ENCODE measurements around the gene MERTK. TPM values are rescaled to one million over a fixed set of nuclear protein-coding genes. Genes with fewer than 3 reads are reported as not detected.
"Not testable (repeated sequence)": the region's sequence is repeated elsewhere in the genome, so short reads cannot be mapped to it uniquely, and the experiment has no call there.

MERTK gene
- total RNA-seq, 2 experiments from 2014 or later = 0.08 to 0.19 TPM

GRCh38 chr2:111910609-111911277 is 12.3 kb downstream of the MERTK start:
- Mint-ChIP-seq H3K4me3 (no peak overlapping the region), H3K27me3 (no peaks in the 10 kb centered on the region), H3K4me1 (ENCODE audit: low read depth) (peaks cover 12% of the 10 kb centered on the region), H3K27ac (no peak overlapping the region), H3K36me3 (ENCODE audit: low read depth) (no peaks in the 10 kb centered on the region), H3K9me3 (no peaks in the 10 kb centered on the region)
- H3K27me3 ChIP-seq (ENCODE audit: control insufficient read depth in 1 of 2, insufficient read depth in 2 of 2, low read length in 2 of 2) = no peaks in the 10 kb centered on the region
- TF ChIP-seq, protein P1, sequence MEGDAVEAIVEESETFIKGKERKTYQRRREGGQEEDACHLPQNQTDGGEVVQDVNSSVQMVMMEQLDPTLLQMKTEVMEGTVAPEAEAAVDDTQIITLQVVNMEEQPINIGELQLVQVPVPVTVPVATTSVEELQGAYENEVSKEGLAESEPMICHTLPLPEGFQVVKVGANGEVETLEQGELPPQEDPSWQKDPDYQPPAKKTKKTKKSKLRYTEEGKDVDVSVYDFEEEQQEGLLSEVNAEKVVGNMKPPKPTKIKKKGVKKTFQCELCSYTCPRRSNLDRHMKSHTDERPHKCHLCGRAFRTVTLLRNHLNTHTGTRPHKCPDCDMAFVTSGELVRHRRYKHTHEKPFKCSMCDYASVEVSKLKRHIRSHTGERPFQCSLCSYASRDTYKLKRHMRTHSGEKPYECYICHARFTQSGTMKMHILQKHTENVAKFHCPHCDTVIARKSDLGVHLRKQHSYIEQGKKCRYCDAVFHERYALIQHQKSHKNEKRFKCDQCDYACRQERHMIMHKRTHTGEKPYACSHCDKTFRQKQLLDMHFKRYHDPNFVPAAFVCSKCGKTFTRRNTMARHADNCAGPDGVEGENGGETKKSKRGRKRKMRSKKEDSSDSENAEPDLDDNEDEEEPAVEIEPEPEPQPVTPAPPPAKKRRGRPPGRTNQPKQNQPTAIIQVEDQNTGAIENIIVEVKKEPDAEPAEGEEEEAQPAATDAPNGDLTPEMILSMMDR (IDR thresholded peaks at IDR 0.05) = no peak
- ATAC-seq (ENCODE audit: poor library complexity) = no peak
- H3K4me1 ChIP-seq (ENCODE audit: insufficient read depth, low read length) = no peaks in the 10 kb centered on the region
- intact Hi-C loops (cut with DNase I, micrococcal nuclease) = no loop called here
- no peak for DNase-seq
- CTCF ChIA-PET = interaction anchor here (1.2 kb wide), 1 partner anchor 23 kb away, joined by 3 read pairs; no protein-coding TSS in a partner anchor
- no peak overlapping the region for H3K4me3 ChIP-seq (ENCODE audit: low read length)
- no peak overlapping the region for H3K27ac ChIP-seq (ENCODE audit: low read depth in 1 of 2, low read length in 2 of 2)
- POLR2A ChIA-PET = no interaction called here
- H3K36me3 ChIP-seq (ENCODE audit: insufficient read depth, low read length) = no peaks in the 10 kb centered on the region
- no peaks in the 10 kb centered on the region for H3K9me3 ChIP-seq (ENCODE audit: control insufficient read depth in 1 of 2, insufficient read depth in 1 of 2, low read length in 2 of 2)

DNA sequence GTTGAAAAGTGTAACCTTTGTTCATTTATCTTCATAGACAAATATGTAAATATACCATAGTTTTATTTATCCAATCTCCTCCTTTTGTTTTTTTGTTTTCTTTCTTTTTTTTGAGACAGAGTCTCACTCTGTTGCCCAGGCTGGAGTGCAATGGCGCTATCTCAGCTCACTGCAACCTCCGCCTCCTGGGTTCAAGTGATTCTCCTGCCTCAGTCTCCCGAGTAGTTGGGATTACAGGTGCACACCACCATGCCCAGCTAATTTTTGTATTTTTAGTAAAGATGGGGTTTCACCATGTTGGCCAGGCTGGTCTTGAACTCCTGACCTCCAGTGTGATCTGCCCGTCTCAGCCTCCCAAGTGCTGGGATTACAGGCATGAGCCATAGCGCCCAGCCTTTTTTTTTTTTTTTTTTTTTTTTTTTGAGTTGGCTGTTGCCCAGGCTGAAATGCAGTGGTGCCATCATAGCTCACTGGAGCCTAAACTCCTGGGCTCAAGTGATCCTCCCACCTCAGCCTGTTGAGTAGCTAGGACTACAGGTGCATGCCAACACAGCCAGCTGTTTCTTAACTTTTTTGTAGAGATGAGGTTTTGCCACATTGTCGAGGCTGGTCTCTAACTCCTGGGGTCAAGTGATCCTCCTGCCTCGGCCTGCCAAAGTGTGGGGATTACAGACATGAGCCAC is 13.0 kb downstream of the MERTK start:
- ATAC-seq (ENCODE audit: poor library complexity); intact Hi-C loops (cut with DNase I, micrococcal nuclease); POLR2A ChIA-PET: not testable (repeated sequence)

GRCh38 chr2:111912547-111912946 is 14.1 kb downstream of the MERTK start:
- Histone ChIP-seq H3K9me3 (ENCODE audit: control insufficient read depth in 1 of 2, insufficient read depth in 1 of 2, low read length in 2 of 2) (no peaks in the 10 kb centered on the region), H3K4me1 (ENCODE audit: insufficient read depth, low read length) (no peaks in the 10 kb centered on the region), H3K36me3 (ENCODE audit: insufficient read depth, low read length) (no peaks in the 10 kb centered on the region), H3K27me3 (ENCODE audit: control insufficient read depth in 1 of 2, insufficient read depth in 2 of 2, low read length in 2 of 2) (no peaks in the 10 kb centered on the region), H3K4me3 (ENCODE audit: low read length) (no peak overlapping the region), H3K27ac (ENCODE audit: low read depth in 1 of 2, low read length in 2 of 2) (no peak overlapping the region)
- Mint-ChIP-seq H3K27ac (no peak overlapping the region), H3K4me1 (ENCODE audit: low read depth) (no peaks in the 10 kb centered on the region), H3K27me3 (no peaks in the 10 kb centered on the region), H3K36me3 (ENCODE audit: low read depth) (no peaks in the 10 kb centered on the region), H3K9me3 (no peaks in the 10 kb centered on the region), H3K4me3 (no peak overlapping the region)
- ChIA-PET CTCF (no interaction called here), POLR2A (no interaction called here)
- TF ChIP-seq, protein P1 (IDR thresholded peaks at IDR 0.05) = no peak
- DNase-seq (no peak), ATAC-seq (ENCODE audit: poor library complexity) (no peak)
- intact Hi-C loops (cut with DNase I, micrococcal nuclease) = no loop called here

More for the DNA sequence above, 13.0 kb downstream of the MERTK start:
- H3K27me3 ChIP-seq (ENCODE audit: control insufficient read depth in 1 of 2, insufficient read depth in 2 of 2, low read length in 2 of 2); DNase-seq; H3K27ac Mint-ChIP-seq; H3K4me1 Mint-ChIP-seq (ENCODE audit: low read depth); H3K9me3 ChIP-seq (ENCODE audit: control insufficient read depth in 1 of 2, insufficient read depth in 1 of 2, low read length in 2 of 2); H3K4me3 Mint-ChIP-seq; H3K4me3 ChIP-seq (ENCODE audit: low read length); H3K4me1 ChIP-seq (ENCODE audit: insufficient read depth, low read length); H3K36me3 ChIP-seq (ENCODE audit: insufficient read depth, low read length); H3K9me3 Mint-ChIP-seq; H3K36me3 Mint-ChIP-seq (ENCODE audit: low read depth); H3K27ac ChIP-seq (ENCODE audit: low read depth in 1 of 2, low read length in 2 of 2); H3K27me3 Mint-ChIP-seq: not testable (repeated sequence)
- CTCF ChIA-PET = interaction anchor here (1.2 kb wide), 1 partner anchor 24 kb away, joined by 3 read pairs; no protein-coding TSS in a partner anchor

Measured in CD4-positive, alpha-beta T cell (primary cell).